Ovary (tissue), 3 donors: ENCODE data around the gene C1QTNF12.

Source experiments
- CTCF ChIP-seq, 3 donors: fragments of 450-650 bp in 2 of 3; fragments of 200-600 bp in 1 of 3; IDR thresholded peaks; one replicate each; pipeline versions ENCODE4 v1.5.1 to v1.8.0; 2016 to 2022; ENCODE audit warnings: antibody characterized with exemption in 3 of 3, mild to moderate bottlenecking in 1 of 3
- POLR2A ChIP-seq: fragments of 450-650 bp; IDR thresholded peaks from one replicate; pipeline ENCODE4 v1.6.1; 2017; ENCODE audit warnings: antibody characterized with exemption, mild to moderate bottlenecking, moderate library complexity
- donor health status: DM: no; HTN: no; CAD: no.

- no peak for TF ChIP-seq CTCF (IDR thresholded peaks at IDR 0.05)
- no peak for TF ChIP-seq POLR2A
These were observed 31.3 kb downstream of the C1QTNF12 start for GRCh38 chr1:1215080-1215676.
